Neuron (in vitro differentiated cells): ENCODE data around the gene FANK1.
"Not testable (repeated sequence)": the region's sequence is repeated elsewhere in the genome, so short reads cannot be mapped to it uniquely, and the experiment has no call there.

Source experiments
- H2AFZ ChIP-seq: one replicate; pipeline ENCODE4 v1.6.1; 2013; ENCODE audit warnings: low read depth, mild to moderate bottlenecking, inconsistent platforms, low read length, moderate library complexity
- H3K27me3 ChIP-seq: one replicate; pipeline ENCODE4 v1.6.1; 2013; ENCODE audit warnings: low read length; ENCODE audit not compliant: insufficient read depth
- H3K36me3 ChIP-seq: one replicate; pipeline ENCODE4 v1.6.1; 2013; ENCODE audit warnings: low read length; ENCODE audit not compliant: insufficient read depth
- H3K4me1 ChIP-seq: one replicate; pipeline ENCODE4 v1.6.1; 2013; ENCODE audit warnings: low read length; ENCODE audit not compliant: insufficient read depth
- H3K4me3 ChIP-seq: 2 replicates; pipeline ENCODE4 v1.5.1; 2013; ENCODE audit warnings: mild to moderate bottlenecking, low read length, moderate library complexity
- H3K9me3 ChIP-seq: one replicate; pipeline ENCODE4 v1.6.1; 2013; ENCODE audit warnings: low read length

FANK1 gene

DNA sequence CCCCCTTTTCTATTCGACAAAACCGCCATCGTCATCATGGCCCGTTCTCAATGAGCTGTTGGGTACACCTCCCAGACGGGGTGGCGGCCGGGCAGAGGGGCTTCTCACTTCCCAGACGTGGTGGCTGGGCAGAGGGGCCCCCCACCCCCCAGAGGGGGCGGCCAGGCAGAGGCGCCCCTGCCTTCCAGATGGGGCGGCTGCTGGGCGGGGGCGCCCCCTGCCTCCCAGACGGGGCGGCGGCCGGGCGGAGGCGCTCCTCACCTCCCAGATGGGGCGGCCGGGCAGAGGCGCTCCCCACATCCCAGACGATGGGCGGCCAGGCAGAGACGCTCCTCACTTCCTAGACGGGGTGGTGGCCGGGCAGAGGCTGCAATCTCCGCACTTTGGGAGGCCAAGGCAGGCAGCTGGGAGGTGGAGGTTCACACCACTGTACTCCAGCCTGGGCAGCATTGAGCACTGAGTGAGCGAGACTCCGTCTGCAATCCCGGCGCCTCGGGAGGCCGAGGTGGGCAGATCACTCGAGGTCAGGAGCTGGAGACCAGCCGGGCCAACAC, 73.8 kb downstream of the FANK1 start:
- H3K36me3 ChIP-seq, H3K4me3 ChIP-seq, H3K9me3 ChIP-seq, H2AFZ ChIP-seq, H3K4me1 ChIP-seq, H3K27me3 ChIP-seq: not testable (repeated sequence)

DNA sequence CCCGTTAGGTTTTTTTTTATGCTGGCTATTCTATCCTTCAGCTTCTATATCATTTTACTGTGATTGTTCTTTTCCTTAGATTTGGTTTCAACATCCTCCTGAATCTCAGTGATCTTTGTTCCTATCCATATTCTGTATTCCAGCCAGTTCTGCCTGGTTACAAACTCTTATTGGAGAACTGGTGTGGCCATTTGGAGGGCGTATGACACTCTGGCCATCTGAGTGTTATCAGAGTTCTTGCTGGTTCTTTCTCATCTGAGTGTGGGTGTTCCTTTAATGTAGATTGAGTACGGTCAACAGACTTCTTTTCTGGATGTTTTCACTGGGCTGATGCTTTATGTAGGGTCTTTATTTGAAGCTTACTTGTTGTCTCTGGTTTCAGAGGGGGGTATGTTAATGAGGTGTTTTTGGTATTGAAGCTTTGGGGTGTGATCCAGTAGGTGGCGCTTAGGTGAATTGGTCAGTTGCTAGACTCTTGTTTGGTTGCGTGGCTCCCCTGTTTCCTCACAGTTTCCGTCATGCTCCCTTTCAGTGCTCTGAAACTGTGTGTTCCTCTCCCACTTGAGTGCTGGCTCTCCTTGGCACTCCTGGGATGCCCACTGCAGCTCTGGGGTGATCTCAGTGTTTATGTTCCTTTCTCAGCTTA, 80.7 kb downstream of the FANK1 start:
- Histone ChIP-seq H3K9me3 (peaks cover 2% of the 10 kb centered on the region), H2AFZ (no peak overlapping the region), H3K4me3 (no peak overlapping the region), H3K27me3 (no peaks in the 10 kb centered on the region), H3K36me3 (no peaks in the 10 kb centered on the region), H3K4me1 (peaks cover 7% of the 10 kb centered on the region)

DNA sequence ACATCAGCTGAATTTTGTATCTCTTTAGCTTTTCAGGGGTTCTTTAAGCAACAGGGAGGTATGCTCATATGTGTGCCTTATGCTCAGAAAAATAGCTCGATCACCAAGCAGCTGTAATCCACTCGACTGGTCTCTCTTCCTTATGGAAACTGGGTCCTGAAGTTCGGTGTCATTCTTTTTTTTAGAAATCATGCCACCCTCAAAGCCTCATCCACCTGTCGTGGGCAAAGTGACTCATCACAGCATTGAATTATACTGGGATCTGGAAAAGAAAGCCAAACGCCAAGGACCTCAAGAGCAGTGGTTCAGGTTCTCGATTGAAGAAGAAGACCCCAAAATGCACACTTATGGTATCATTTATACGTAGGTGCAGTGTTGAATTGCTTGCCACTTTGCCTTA, 83.6 kb downstream of the FANK1 start:
- no peaks in the 10 kb centered on the region for H3K9me3 ChIP-seq
- H3K27me3 ChIP-seq = no peaks in the 10 kb centered on the region
- H3K4me1 ChIP-seq = peaks cover 14% of the 10 kb centered on the region
- no peaks in the 10 kb centered on the region for H3K36me3 ChIP-seq
- H2AFZ ChIP-seq = no peak overlapping the region
- no peak overlapping the region for H3K4me3 ChIP-seq

DNA sequence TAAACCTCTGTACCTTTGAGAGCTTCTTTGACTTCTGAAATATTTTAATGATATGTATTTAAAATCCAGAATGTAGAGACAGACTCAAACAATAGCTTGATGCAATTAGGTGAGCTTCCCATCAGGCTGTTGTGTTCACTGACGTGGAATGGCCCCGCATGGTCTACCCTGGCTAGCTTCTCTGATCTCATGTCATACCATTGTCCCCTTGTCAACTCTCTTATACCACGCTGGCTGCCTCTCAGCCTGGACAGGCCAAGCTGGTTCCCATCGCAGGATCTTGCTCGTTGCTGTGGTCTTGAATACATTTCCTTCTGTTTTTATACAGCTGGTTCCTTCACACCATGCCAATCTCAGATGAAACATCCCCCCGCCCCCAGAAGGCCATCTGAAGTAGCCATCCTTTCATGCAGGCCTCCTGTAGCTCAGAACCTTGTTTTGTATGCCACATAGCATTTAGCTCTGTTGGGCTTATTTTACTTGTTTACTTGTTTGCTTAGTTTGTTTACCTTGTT, 84.2 kb downstream of the FANK1 start:
- Histone ChIP-seq H3K9me3 (no peaks in the 10 kb centered on the region), H3K4me3 (no peak overlapping the region), H3K36me3 (no peaks in the 10 kb centered on the region), H2AFZ (no peak overlapping the region), H3K4me1 (peaks cover 14% of the 10 kb centered on the region), H3K27me3 (no peaks in the 10 kb centered on the region)

DNA sequence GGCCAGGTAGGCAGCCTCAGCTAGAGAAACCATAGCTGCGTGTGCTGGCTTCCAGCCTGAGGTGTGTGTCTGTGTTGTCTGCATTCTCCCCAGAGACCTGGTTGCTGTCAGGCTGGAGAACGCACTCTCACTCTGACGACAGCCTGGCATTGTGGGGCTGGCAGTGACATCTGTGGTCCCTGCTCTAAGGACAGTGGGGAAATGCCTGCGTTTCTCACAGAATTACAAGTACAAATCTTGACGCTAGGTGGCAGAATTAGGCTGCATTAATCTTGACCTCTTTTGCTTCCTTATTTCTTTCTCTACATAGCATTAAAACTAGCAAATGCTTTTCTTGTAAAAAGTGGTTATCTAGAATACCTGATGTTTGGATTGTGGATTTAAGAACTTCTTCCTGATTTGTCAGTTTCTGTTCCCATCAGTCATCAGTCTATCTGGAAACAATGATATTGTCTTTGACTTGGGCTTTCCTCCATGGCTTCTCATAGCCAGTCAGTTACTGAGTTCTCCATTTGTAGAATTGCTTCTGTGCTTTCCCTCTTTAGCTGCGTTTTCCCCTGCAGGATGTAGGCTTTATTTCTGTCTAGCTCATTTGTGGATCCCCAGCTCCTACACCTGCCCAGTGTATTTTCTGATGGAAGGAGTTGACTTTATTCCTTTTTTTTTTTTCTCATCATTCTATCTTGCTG, 86.0 kb downstream of the FANK1 start:
- H2AFZ ChIP-seq = no peak overlapping the region
- H3K27me3 ChIP-seq = no peaks in the 10 kb centered on the region
- H3K4me1 ChIP-seq = peaks cover 14% of the 10 kb centered on the region
- H3K36me3 ChIP-seq = no peaks in the 10 kb centered on the region
- H3K9me3 ChIP-seq = no peaks in the 10 kb centered on the region
- no peak overlapping the region for H3K4me3 ChIP-seq

DNA sequence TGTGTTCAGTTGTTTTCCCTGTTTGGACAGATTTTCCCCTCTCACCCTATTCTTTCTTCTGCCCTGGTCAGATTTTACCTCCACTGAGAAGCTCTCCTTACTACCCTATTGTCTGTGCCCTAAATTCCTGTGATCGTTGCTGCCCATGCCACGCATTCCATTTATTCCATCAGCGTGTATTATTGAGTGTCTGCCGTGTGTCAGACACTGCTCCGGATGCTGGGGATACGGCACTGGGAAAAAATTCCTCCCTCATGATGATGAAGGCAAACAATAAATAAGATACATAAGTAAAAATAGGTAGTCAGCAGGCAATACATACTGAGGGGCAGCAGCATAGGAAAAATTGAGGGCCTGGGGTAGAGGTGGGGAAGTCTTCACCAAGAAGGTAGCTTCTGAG, 86.8 kb downstream of the FANK1 start:
- Histone ChIP-seq H3K36me3 (no peaks in the 10 kb centered on the region), H3K4me3 (no peak overlapping the region), H3K4me1 (peaks cover 14% of the 10 kb centered on the region), H2AFZ (no peak overlapping the region), H3K27me3 (no peaks in the 10 kb centered on the region), H3K9me3 (no peaks in the 10 kb centered on the region)

DNA sequence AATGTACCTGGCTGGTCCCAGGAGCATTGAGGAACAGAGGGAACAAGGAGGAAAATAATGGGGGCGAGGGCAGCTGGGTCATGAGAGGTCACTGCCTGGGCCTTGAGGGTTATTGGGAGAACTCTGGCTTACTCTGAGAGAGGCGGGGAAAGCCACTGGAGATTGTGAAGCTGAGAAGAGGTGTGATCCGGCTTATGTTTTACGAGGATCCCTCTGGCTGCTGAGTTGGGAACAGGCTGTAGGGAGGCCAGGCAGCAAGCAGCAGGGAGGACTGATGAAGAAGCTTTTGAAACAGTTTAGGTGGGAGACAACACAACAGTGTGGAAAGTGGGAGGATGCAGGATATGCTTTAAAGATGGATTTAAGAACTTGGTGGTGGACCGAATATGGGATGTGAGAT, 87.3 kb downstream of the FANK1 start:
- H3K4me3 ChIP-seq = no peak overlapping the region
- H3K9me3 ChIP-seq = no peaks in the 10 kb centered on the region
- H3K4me1 ChIP-seq = peaks cover 14% of the 10 kb centered on the region
- no peaks in the 10 kb centered on the region for H3K36me3 ChIP-seq
- no peaks in the 10 kb centered on the region for H3K27me3 ChIP-seq
- no peak overlapping the region for H2AFZ ChIP-seq

DNA sequence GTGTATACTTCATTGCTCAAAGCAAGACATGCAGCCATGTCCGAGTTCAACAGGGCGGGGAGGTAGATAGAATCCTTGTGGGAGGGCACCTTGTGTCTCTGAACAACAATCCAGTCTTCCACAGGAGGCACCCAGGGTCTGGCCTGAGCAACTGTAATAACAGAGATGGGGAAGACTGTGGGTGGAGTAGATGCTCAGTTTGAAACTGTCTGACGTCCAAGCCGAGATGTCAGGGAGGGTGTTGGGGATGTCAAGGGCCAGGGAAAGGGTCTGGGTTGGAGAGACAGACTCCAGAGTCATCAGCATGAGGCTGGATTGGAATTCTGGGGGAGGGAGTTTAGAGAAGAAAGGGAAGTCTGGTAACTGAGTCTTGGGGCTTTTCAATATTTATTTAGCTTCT, 88.0 kb downstream of the FANK1 start:
- Histone ChIP-seq H3K9me3 (no peaks in the 10 kb centered on the region), H3K4me1 (peaks cover 14% of the 10 kb centered on the region), H3K4me3 (no peak overlapping the region), H3K36me3 (no peaks in the 10 kb centered on the region), H3K27me3 (no peaks in the 10 kb centered on the region), H2AFZ (no peak overlapping the region)

DNA sequence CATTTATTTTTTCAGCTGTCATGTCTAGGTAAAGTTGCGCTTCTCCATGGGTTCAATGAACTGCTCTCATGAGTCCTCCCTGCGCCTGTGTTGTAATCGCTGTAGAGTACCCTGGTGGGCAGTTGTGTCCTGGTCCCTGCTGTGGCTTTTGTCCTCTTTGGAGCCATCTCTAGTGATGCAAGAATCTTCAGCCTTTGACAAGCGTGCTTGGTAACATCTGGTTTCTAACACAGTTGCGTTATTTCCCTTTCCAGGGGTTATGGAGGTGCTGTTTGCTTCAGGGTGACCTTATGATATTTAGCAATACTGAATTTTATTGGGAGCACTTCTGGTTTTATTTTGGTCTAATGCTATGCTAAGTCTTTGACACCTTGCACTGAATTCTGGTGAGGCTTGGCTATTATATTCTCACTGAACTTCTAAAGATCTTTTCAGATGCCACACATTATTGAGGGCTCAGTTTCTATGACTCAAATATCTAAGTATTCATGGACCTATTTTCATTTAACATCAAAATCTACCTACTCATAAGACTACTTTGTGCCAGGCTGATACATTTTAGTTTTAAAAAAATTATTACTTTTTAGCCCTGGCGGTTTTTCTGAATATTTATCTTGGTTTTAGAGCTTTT, 88.6 kb downstream of the FANK1 start:
- H2AFZ ChIP-seq = no peak overlapping the region
- H3K9me3 ChIP-seq = peaks cover 2% of the 10 kb centered on the region
- H3K27me3 ChIP-seq = no peaks in the 10 kb centered on the region
- no peaks in the 10 kb centered on the region for H3K36me3 ChIP-seq
- H3K4me3 ChIP-seq = no peak overlapping the region
- H3K4me1 ChIP-seq = peaks cover 14% of the 10 kb centered on the region

DNA sequence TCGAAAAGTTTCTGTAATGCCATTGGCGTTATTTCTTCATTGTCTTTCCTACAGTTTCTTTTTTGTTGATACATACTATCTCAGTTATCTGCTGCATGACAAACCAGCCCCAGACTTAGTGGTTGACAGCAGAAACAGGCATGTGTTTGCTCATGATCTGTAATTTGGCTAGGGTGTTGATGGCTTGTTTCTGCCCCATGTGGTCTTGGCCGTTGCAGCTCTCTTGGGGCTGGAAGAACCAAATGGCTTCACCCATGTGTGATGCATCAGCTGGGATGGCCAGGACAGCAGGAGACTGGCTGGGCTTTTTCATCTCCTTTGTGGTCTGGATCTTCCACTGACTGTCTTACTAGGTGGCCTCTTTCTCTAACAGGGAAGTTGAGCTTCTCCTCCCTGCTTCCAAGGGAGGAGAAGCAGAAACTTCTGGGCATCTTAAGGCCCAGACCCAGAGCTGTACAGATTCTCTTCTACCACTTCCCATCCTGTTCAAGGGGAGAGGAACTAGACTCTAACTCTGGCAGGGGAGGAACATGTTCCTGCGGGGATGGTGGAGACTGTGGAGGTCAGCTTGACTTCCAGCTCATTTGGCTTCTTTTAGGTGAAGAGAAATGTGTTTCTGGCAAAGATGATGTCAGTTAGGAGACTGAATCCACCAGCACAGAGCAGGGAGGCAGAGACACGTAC, 89.3 kb downstream of the FANK1 start:
- Histone ChIP-seq H3K4me1 (peaks cover 11% of the 10 kb centered on the region), H3K27me3 (no peaks in the 10 kb centered on the region), H2AFZ (no peak overlapping the region), H3K36me3 (no peaks in the 10 kb centered on the region), H3K9me3 (peaks cover 2% of the 10 kb centered on the region), H3K4me3 (no peak overlapping the region)

DNA sequence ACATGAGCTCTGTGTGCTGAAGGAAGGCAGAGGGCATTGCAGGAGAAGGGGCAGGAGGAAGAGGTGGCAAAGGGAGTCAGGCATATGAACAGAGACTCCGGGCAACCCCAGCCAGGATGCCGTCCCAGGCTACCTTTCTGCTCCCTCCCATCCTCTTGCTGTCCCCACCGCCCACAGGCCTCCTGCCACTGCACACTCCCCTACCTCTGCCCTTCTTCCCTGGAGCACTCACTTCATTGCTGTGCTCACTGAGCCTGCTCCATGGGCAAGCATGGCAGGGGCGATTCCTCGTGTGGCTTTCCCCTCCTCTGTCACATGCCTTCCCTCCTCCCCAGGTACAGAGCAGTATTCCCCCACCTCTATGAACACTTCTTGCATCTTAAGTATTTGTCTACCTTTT, 93.4 kb downstream of the FANK1 start:
- peaks cover 2% of the 10 kb centered on the region for H3K9me3 ChIP-seq
- no peak overlapping the region for H3K4me3 ChIP-seq
- peaks cover 5% of the 10 kb centered on the region for H3K4me1 ChIP-seq
- no peak overlapping the region for H2AFZ ChIP-seq
- no peaks in the 10 kb centered on the region for H3K27me3 ChIP-seq
- no peaks in the 10 kb centered on the region for H3K36me3 ChIP-seq

DNA sequence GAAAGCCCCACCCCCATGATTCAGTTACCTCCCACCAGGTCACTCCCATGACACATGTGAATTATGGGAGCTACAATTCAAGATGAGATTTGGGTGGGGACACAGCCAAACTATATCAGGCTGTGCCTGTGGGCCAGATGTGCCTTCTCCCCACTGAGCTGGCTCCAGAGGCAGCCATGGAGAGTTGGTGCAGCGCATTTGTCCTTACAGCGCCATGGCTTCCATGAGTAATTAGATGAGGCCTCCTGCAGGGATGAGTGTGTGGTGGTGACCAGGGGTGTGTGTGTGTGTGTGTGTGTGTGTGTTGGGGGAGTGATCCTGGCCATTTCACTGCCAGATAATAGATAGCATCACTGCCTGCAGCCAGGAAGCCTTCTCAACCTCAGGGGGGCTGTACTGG, 94.6 kb downstream of the FANK1 start:
- Histone ChIP-seq H3K27me3 (no peaks in the 10 kb centered on the region), H3K9me3 (peaks cover 2% of the 10 kb centered on the region), H3K36me3 (no peaks in the 10 kb centered on the region), H3K4me1 (peaks cover 5% of the 10 kb centered on the region), H3K4me3 (no peak overlapping the region), H2AFZ (no peak overlapping the region)

DNA sequence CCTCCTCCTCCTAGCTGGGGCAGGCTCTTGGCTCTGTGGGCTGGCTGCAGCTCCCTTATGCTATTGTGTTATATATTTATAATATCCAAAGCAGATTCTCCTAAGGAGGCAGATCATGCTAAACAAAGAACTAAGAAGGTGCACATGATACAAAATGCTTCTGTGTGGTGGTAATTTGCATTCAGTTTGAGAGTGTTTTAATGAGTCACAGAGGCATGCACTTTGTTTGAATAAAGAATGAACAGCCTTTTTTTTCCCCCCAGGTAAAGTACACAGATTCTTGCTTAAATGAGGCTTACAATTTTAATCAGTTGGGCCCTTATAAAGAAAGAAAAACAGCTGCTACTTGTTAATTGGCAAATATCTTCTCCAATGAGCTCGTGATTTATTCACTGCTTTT, 95.0 kb downstream of the FANK1 start:
- H3K9me3 ChIP-seq = peaks cover 2% of the 10 kb centered on the region
- no peak overlapping the region for H3K4me3 ChIP-seq
- peaks cover 5% of the 10 kb centered on the region for H3K4me1 ChIP-seq
- H2AFZ ChIP-seq = no peak overlapping the region
- no peaks in the 10 kb centered on the region for H3K36me3 ChIP-seq
- H3K27me3 ChIP-seq = no peaks in the 10 kb centered on the region
